Left cardiac atrium (tissue), 4 donors: ENCODE measurements around the gene L3MBTL4. TPM values are rescaled to one million over a fixed set of nuclear protein-coding genes. Genes with fewer than 3 reads are reported as not detected.

Experiments used
- ATAC-seq, 2 donors: fragments of 200-7000 bp; cut with Tn5 transposase; one replicate each; pipeline ENCODE4 v1.9.1; 2020; ENCODE audit warnings: mild to moderate bottlenecking in 2 of 2, moderate library complexity in 2 of 2
- DNase-seq: peaks from one replicate; pipeline ENCODE4 v3.0.0-alpha.2; 2020
- intact Hi-C, 2 donors: fragments of 100-400 bp; cut with DNase I; formaldehyde crosslinking; loops; one replicate each; pipeline versions ENCODE4 v1.14.1 to v1.15.1; 2022 to 2023
- total RNA-seq, 2 donors: library from RNA; stranded (reverse); fragmentation: NEBNext Ultra II Directional; extraction: Animal tissue kit (Norgen Biotek cat#: 25700); gene quantifications; one replicate each; pipeline ENCODE4 v1.2.1, GENCODE V29; 2021
- donor health status: DM: no; HTN: yes; CAD: no.
- donor health status: DM: no; HTN: yes; CAD: no; lungs with severe emphysema.
- donor health status: DM: yes; HTN: yes; CAD: no.
- donor health status: Dilated cardiomyopathy.

Gene L3MBTL4
- total RNA-seq, 2 donors from 2014 or later, result 15.1 to 19.1 TPM

GRCh38 chr18:6373187-6373586 lies 41.5 kb downstream of the L3MBTL4 start:
- no peak for DNase-seq
- ATAC-seq, result no peak
- intact Hi-C loops, result no loop called here

- DNase-seq, result peak; percentile 36
- intact Hi-C loops, result no loop called here
- peak; percentile 21 to 31 for ATAC-seq
Measured at GRCh38 chr18:6370886-6371635, 43.6 kb downstream of the L3MBTL4 start.

- intact Hi-C loops, result no loop called here
- no peak for DNase-seq
- peak; percentile 48 to 87 for ATAC-seq
Measured at GRCh38 chr18:6370410-6370809, 44.3 kb downstream of the L3MBTL4 start.

- intact Hi-C loops, result no loop called here
- ATAC-seq (no peak), DNase-seq (no peak)
Measured at GRCh38 chr18:6368017-6368416, 46.7 kb downstream of the L3MBTL4 start.

- intact Hi-C loops, result no loop called here
- DNase-seq (no peak), ATAC-seq (no peak)
Measured at GRCh38 chr18:6367208-6367607, 47.5 kb downstream of the L3MBTL4 start.

- ATAC-seq (no peak), DNase-seq (no peak)
- intact Hi-C loops, result no loop called here
Measured at GRCh38 chr18:6366776-6367175, 47.9 kb downstream of the L3MBTL4 start.

- intact Hi-C loops, result no loop called here
- no peak for DNase-seq
- no peak for ATAC-seq
Measured at GRCh38 chr18:6365385-6365784, 49.3 kb downstream of the L3MBTL4 start.

GRCh38 chr18:6363216-6363615 lies 51.5 kb downstream of the L3MBTL4 start:
- DNase-seq (no peak), ATAC-seq (no peak)
- intact Hi-C loops, result no loop called here

GRCh38 chr18:6362559-6363129 lies 52.1 kb downstream of the L3MBTL4 start:
- DNase-seq (no peak), ATAC-seq (no peak)
- intact Hi-C loops, result no loop called here

- no peak for ATAC-seq
- intact Hi-C loops, result no loop called here
Measured at GRCh38 chr18:6357668-6358067, 57.0 kb downstream of the L3MBTL4 start.

GRCh38 chr18:6355789-6356589 lies 58.7 kb downstream of the L3MBTL4 start:
- DNase-seq (no peak), ATAC-seq (peak in 1 of 2 donors; percentile 85)
- intact Hi-C loops, result no loop called here

More at GRCh38 chr18:6357668-6358067, 57.0 kb downstream of the L3MBTL4 start:
- no peak for DNase-seq

- ATAC-seq, result no peak
- intact Hi-C loops, result no loop called here
- no peak for DNase-seq
Measured at GRCh38 chr18:6352275-6352674, 62.4 kb downstream of the L3MBTL4 start.

- ATAC-seq (no peak), DNase-seq (no peak)
- intact Hi-C loops, result no loop called here
Measured at GRCh38 chr18:6342990-6343389, 71.7 kb downstream of the L3MBTL4 start.

- intact Hi-C loops, result no loop called here
Measured at GRCh38 chr18:6341709-6342108, 73.0 kb downstream of the L3MBTL4 start.

GRCh38 chr18:6341303-6341702 lies 73.4 kb downstream of the L3MBTL4 start:
- no peak for ATAC-seq
- intact Hi-C loops, result no loop called here
- no peak for DNase-seq

More at GRCh38 chr18:6341709-6342108, 73.0 kb downstream of the L3MBTL4 start:
- DNase-seq (no peak), ATAC-seq (no peak)

GRCh38 chr18:6340121-6340520 lies 74.6 kb downstream of the L3MBTL4 start:
- intact Hi-C loops, result no loop called here
- ATAC-seq (no peak), DNase-seq (no peak)

- intact Hi-C loops, result no loop called here
Measured at GRCh38 chr18:6336239-6336638, 78.5 kb downstream of the L3MBTL4 start.

GRCh38 chr18:6333981-6334380 lies 80.7 kb downstream of the L3MBTL4 start:
- intact Hi-C loops, result no loop called here
- ATAC-seq (no peak), DNase-seq (no peak)

More at GRCh38 chr18:6336239-6336638, 78.5 kb downstream of the L3MBTL4 start:
- DNase-seq (no peak), ATAC-seq (no peak)

GRCh38 chr18:6331872-6332271 lies 82.8 kb downstream of the L3MBTL4 start:
- ATAC-seq (peak in 1 of 2 donors; percentile 52), DNase-seq (no peak)
- intact Hi-C loops, result no loop called here

- intact Hi-C loops, result no loop called here
- ATAC-seq, result no peak
Measured at GRCh38 chr18:6330786-6331185, 83.9 kb downstream of the L3MBTL4 start.

More at GRCh38 chr18:6330786-6331185, 83.9 kb downstream of the L3MBTL4 start:
- no peak for DNase-seq
